IMR-90 (cell line): ENCODE measurements around the gene MBTPS2.

ENCODE experiments used
- CTCF ChIP-seq: conservative IDR thresholded peaks from 2 replicates; pipeline ENCODE4 v1.5.1; 2012; ENCODE audit warnings: mild to moderate bottlenecking, low read depth, low read length, improper control_type of control experiment
- NFE2L2 ChIP-seq: fragments of 150-350 bp; IDR thresholded peaks from 2 replicates; pipeline ENCODE4 v1.6.1; 2016; ENCODE audit warnings: low read depth, mild to moderate bottlenecking, low read length
- POLR2A ChIP-seq: IDR thresholded peaks from 2 replicates; pipeline ENCODE4 v1.6.1; 2012; ENCODE audit warnings: mild to moderate bottlenecking, low read depth, low read length
- RCOR1 ChIP-seq: IDR thresholded peaks from 2 replicates; pipeline ENCODE4 v1.6.1; 2012; ENCODE audit warnings: mild to moderate bottlenecking, low read length, improper control_type of control experiment; ENCODE audit not compliant: insufficient replicate concordance
- SMC3 ChIP-seq: fragments of 150-350 bp; IDR thresholded peaks from 2 replicates; pipeline ENCODE4 v1.6.1; 2016; ENCODE audit warnings: low read depth, mild to moderate bottlenecking, antibody characterized with exemption, low read length, moderate library complexity

- TF ChIP-seq POLR2A = no peak
- no peak for TF ChIP-seq CTCF
- no peak for TF ChIP-seq RCOR1
- no peak for TF ChIP-seq NFE2L2
- no peak for TF ChIP-seq SMC3
Observed at GRCh38 chrX:21911481-21911880, 72.1 kb downstream of the MBTPS2 start.
